OCI-LY3 (cell line): ENCODE data around the gene MEF2B.

Source experiments
- CTCF ChIP-seq: fragments of 200-600, 300-600 bp; sonication (generic); IDR thresholded peaks from 2 replicates; pipeline ENCODE4 v1.5.1; 2014; ENCODE audit warnings: antibody characterized with exemption, low read length, low read depth
- EZH2phosphoT487 ChIP-seq: fragments of 200-600 bp; shearing (Covaris generic); IDR thresholded peaks from 2 replicates; pipeline ENCODE4 v1.6.1; 2018; ENCODE audit warnings: antibody characterized with exemption, mixed run types, low read depth

- TF ChIP-seq CTCF = no peak
- TF ChIP-seq EZH2phosphoT487 = no peak
Observed at GRCh38 chr19:19109601-19110000, 60.5 kb downstream of the MEF2B start.
